HepG2 (cell line): ENCODE data around the gene HTRA2. TPM values are rescaled to one million over a fixed set of nuclear protein-coding genes. Genes with fewer than 3 reads are reported as not detected.

Experiments used
- ATAC-seq: fragments of 200-7000 bp; cut with Tn5 transposase; 3 replicates; pipeline ENCODE4 v1.9.1; 2020; ENCODE audit warnings: mild to moderate bottlenecking, moderate library complexity
- BruUV-seq: library from RNA; stranded (reverse); fragments of 400-500 nt; replicated peaks from 2 replicates; lab custom pipeline; 2021; lab: Mats Ljungman, UMichigan
- CTCF ChIA-PET: fragments of 300-600 bp; formaldehyde crosslinking; extraction: SDS; loops from one replicate; lab custom pipeline; 2021; ENCODE audit warnings: low total read pairs, inconsistent platforms, low intra/inter-chr PET ratio; lab: Yijun Ruan, JAX
- POLR2A ChIA-PET: fragments of 350-600 bp; sonication (Branson Sonifier 250); formaldehyde crosslinking; loops from one replicate; lab custom pipeline; 2020; ENCODE audit warnings: antibody characterized with exemption, inconsistent platforms; lab: Yijun Ruan, JAX
- DNase-seq: peaks from one replicate; pipeline ENCODE4 v3.0.0-alpha.2; 2015; ENCODE audit warnings: low spot score
- FAIRE-seq: peaks from 3 replicates; lab custom pipeline; 2011; peaks lifted over from hg19 to GRCh38; lab: Jason Lieb, UNC
- H2AFZ ChIP-seq: one replicate; pipeline ENCODE4 v1.6.1; 2011; ENCODE audit warnings: low read length, inconsistent platforms
- H3K27ac ChIP-seq: fragments of 300-600 bp; 3 replicates; pipeline ENCODE4 v1.8.0; 2011; ENCODE audit warnings: mixed run types, mild to moderate bottlenecking, mixed read lengths, low read length, inconsistent platforms; ENCODE audit not compliant: insufficient read depth; ENCODE audit errors: extremely low read length
- H3K27me3 ChIP-seq, 2 experiments: fragments of 200-600 bp in 1 of 2; 2 replicates in 1 of 2; 3 replicates in 1 of 2; pipeline versions ENCODE4 v1.6.0 to v1.8.0; 2011; ENCODE audit warnings: low read length in 2 of 2, mild to moderate bottlenecking in 2 of 2, moderate library complexity in 2 of 2, inconsistent platforms in 1 of 2; ENCODE audit not compliant: insufficient read depth in 2 of 2, control insufficient read depth in 1 of 2
- H3K36me3 ChIP-seq, 2 experiments: fragments of 200-600 bp in 1 of 2; replicated peaks in 1 of 2; 2 replicates in 1 of 2; 3 replicates in 1 of 2; pipeline versions ENCODE4 v1.5.1 to v1.8.0; 2011; ENCODE audit warnings: low read length in 2 of 2, inconsistent platforms in 1 of 2; ENCODE audit not compliant: insufficient read depth in 2 of 2, control insufficient read depth in 1 of 2
- H3K4me1 ChIP-seq: 2 replicates; pipeline ENCODE4 v1.5.1; 2012; ENCODE audit warnings: low read length, inconsistent platforms; ENCODE audit not compliant: insufficient read depth
- H3K4me2 ChIP-seq: 2 replicates; pipeline ENCODE4 v1.6.0; 2011; ENCODE audit warnings: low read depth, low read length, inconsistent platforms
- H3K4me3 ChIP-seq, 3 experiments: fragments of 200-600 bp in 1 of 3; sonication (generic), shearing (Covaris generic) in 1 of 3; replicated peaks in 1 of 3; 2 replicates each; pipeline ENCODE4 v1.5.1; 2011 to 2016; ENCODE audit warnings: low read length in 3 of 3, inconsistent platforms in 2 of 3, low read depth in 2 of 3, mild to moderate bottlenecking in 2 of 3, control low read depth in 1 of 3, mixed read lengths in 1 of 3; ENCODE audit not compliant: insufficient read depth in 1 of 3
- H3K79me2 ChIP-seq: one replicate; pipeline ENCODE4 v1.6.1; 2011; ENCODE audit warnings: low read length, inconsistent platforms; ENCODE audit not compliant: insufficient read depth
- H3K9ac ChIP-seq: 2 replicates; pipeline ENCODE4 v1.6.0; 2011; ENCODE audit warnings: mild to moderate bottlenecking, low read depth, low read length, inconsistent platforms; ENCODE audit not compliant: insufficient read depth
- H3K9me3 ChIP-seq: 2 replicates; pipeline ENCODE4 v1.5.1; 2012; ENCODE audit warnings: mild to moderate bottlenecking, low read length
- H4K20me1 ChIP-seq: 2 replicates; pipeline ENCODE4 v1.6.0; 2011; ENCODE audit warnings: inconsistent platforms, mild to moderate bottlenecking, low read length, moderate library complexity; ENCODE audit not compliant: insufficient read depth
- HCFC1 ChIP-seq: fragments of 150-350 bp; IDR thresholded peaks from 2 replicates; pipeline ENCODE4 v1.6.1; 2014; ENCODE audit warnings: low read depth, low read length
- NFYB ChIP-seq: sonication (generic); formaldehyde crosslinking; IDR thresholded peaks from 2 replicates; pipeline ENCODE4 v1.4.0; 2020; ENCODE audit warnings: missing genetic modification reagents
- POLR2A ChIP-seq, 2 experiments: IDR thresholded peaks; 2 replicates each; pipeline ENCODE4 v1.6.1; 2011; ENCODE audit warnings: low read depth in 2 of 2, low read length in 2 of 2, mild to moderate bottlenecking in 1 of 2, moderate library complexity in 1 of 2; ENCODE audit not compliant: insufficient read depth in 1 of 2
- POLR2AphosphoS5 ChIP-seq: IDR thresholded peaks from 2 replicates; pipeline ENCODE4 v1.6.1; 2012; ENCODE audit warnings: low read depth, low read length
- PRMT3 ChIP-seq: sonication (generic); formaldehyde crosslinking; IDR thresholded peaks from 2 replicates; pipeline ENCODE4 v1.8.1; 2022; ENCODE audit warnings: low read depth, mild to moderate bottlenecking, moderate library complexity, missing genetic modification reagents, borderline replicate concordance
- SIX1 ChIP-seq: sonication (generic); formaldehyde crosslinking; IDR thresholded peaks from 2 replicates; pipeline ENCODE4 v1.4.0; 2020; ENCODE audit warnings: missing genetic modification reagents, borderline replicate concordance
- ZBTB3 ChIP-seq: sonication (generic); formaldehyde crosslinking; IDR thresholded peaks from 2 replicates; pipeline ENCODE4 v1.4.0; 2020; ENCODE audit warnings: low read depth, mild to moderate bottlenecking, moderate library complexity, missing genetic modification reagents, borderline replicate concordance
- ZNF143 ChIP-seq: sonication (generic); formaldehyde crosslinking; IDR thresholded peaks from 2 replicates; pipeline ENCODE4 v1.4.0; 2020; ENCODE audit warnings: missing genetic modification reagents
- ZNF33B ChIP-seq: sonication (generic); formaldehyde crosslinking; IDR thresholded peaks from 2 replicates; pipeline ENCODE4 v1.5.1; 2020; ENCODE audit warnings: mild to moderate bottlenecking, missing genetic modification reagents
- ZNF556 ChIP-seq: sonication (generic); formaldehyde crosslinking; IDR thresholded peaks from 2 replicates; pipeline ENCODE4 v1.4.0; 2020; ENCODE audit warnings: mild to moderate bottlenecking, missing genetic modification reagents, borderline replicate concordance
- ZNF598 ChIP-seq: sonication (generic); formaldehyde crosslinking; IDR thresholded peaks from 2 replicates; pipeline ENCODE4 v1.5.1; 2020; ENCODE audit warnings: mild to moderate bottlenecking, missing genetic modification reagents, borderline replicate concordance
- ZSCAN21 ChIP-seq: sonication (generic); formaldehyde crosslinking; IDR thresholded peaks from 2 replicates; pipeline ENCODE4 v1.8.0; 2022; ENCODE audit warnings: mild to moderate bottlenecking, missing genetic modification reagents, moderate library complexity, borderline replicate concordance
- WGBS: methylation state at CpG from one replicate; pipeline ENCODE4 v1.1.6; 2017; ENCODE audit warnings: low lambda C conversion rate; 5-methylcytosine and 5-hydroxymethylcytosine counted together
- in situ Hi-C: cut with HindIII; loops from 2 replicates; pipeline ENCODE4 v1.10.0; 2017; ENCODE audit warnings: low pct_unique_long_range_greater_than_20kb; ENCODE audit not compliant: extremely low pct_ligation_motif_present
- intact Hi-C: fragments of 100-400 bp; cut with micrococcal nuclease; formaldehyde crosslinking; loops from one replicate; pipeline ENCODE4 v1.10.0; 2022; ENCODE audit not compliant: unreplicated experiment
- polyA plus RNA-seq, 8 experiments: library from polyadenylated mRNA; depleted of rRNA in 3 of 8; stranded (reverse) in 7 of 8; unstranded in 1 of 8; fragments of >200 nt; fragmentation: Illumina TruSeq in 4 of 8; extraction: Trizol in 4 of 8; gene quantifications; 2 replicates each; pipeline versions ENCODE4 v1.2.1 to v1.2.3, GENCODE V29; 2011 to 2016; ENCODE audit warnings: low read depth in 4 of 8, missing spikeins in 1 of 8, mixed read lengths in 1 of 8; ENCODE audit not compliant: insufficient read depth in 1 of 8
- total RNA-seq, 5 experiments: library from RNA; depleted of rRNA; stranded (reverse); fragments of >200 nt; fragmentation: Illumina TruSeq; extraction: Trizol; gene quantifications; 2 replicates each; pipeline ENCODE4 v1.2.3, GENCODE V29; 2016; ENCODE audit warnings: low read depth in 1 of 5
- TF ChIP-seq, protein P1 (sequence below): sonication (generic); formaldehyde crosslinking; IDR thresholded peaks from 2 replicates; pipeline ENCODE4 v1.4.0; 2020; ENCODE audit warnings: missing genetic modification reagents, borderline replicate concordance
- TF ChIP-seq, protein P2 (sequence below): sonication (generic); formaldehyde crosslinking; IDR thresholded peaks from 2 replicates; pipeline ENCODE4 v1.5.1; 2020; ENCODE audit warnings: mild to moderate bottlenecking, moderate library complexity, missing genetic modification reagents

HTRA2 gene
- total and polyA plus RNA-seq, 2 of the 13 experiments (the other 11 are each of a cell fraction or from before 2014, with no cell fraction given): 47.7 to 50.3 TPM

GRCh38 chr2:74533464-74533863 lies 3.7 kb downstream of the HTRA2 start:
- H4K20me1 ChIP-seq: no peaks in the 10 kb centered on the region
- peaks cover 4 to 23% of the 10 kb centered on the region in 2 experiments; a peak in 3 of 5 replicates for H3K27me3 ChIP-seq
- no peak overlapping the region for H3K27ac ChIP-seq
- no peak overlapping the region for H3K4me2 ChIP-seq
- no TSS peak for BruUV-seq
- H3K36me3 ChIP-seq: peaks cover 7 to 12% of the 10 kb centered on the region in 2 experiments; a peak in 3 of 5 replicates
- WGBS: 90% methylated on average over 4 of the region's 4 CpGs
- ATAC-seq (no peak), DNase-seq (no peak), FAIRE-seq (no peak)
- no peak overlapping the region for H2AFZ ChIP-seq
- no peak overlapping the region for H3K9ac ChIP-seq
- in situ Hi-C loops (no loop called here), intact Hi-C loops (no loop called here)
- H3K9me3 ChIP-seq: no peaks in the 10 kb centered on the region
- ChIA-PET POLR2A (interaction anchor here (3.0 to 5.9 kb wide), 2 partner anchors 32 to 51 kb away, joined by 17 to 76 read pairs; partner anchors contain the start of genes CCDC142, LBX2 and TTC31), CTCF (interaction anchor here (2.4 kb wide), 1 partner anchor 50 kb away, joined by 19 read pairs; the partner anchor contains the start of genes CCDC142 and TTC31)
- peaks cover 20% of the 10 kb centered on the region for H3K4me1 ChIP-seq
- no peak overlapping the region for H3K4me3 ChIP-seq
- TF ChIP-seq ZNF143 (CRISPR knock-in tag): no peak
- TF ChIP-seq, protein P1, sequence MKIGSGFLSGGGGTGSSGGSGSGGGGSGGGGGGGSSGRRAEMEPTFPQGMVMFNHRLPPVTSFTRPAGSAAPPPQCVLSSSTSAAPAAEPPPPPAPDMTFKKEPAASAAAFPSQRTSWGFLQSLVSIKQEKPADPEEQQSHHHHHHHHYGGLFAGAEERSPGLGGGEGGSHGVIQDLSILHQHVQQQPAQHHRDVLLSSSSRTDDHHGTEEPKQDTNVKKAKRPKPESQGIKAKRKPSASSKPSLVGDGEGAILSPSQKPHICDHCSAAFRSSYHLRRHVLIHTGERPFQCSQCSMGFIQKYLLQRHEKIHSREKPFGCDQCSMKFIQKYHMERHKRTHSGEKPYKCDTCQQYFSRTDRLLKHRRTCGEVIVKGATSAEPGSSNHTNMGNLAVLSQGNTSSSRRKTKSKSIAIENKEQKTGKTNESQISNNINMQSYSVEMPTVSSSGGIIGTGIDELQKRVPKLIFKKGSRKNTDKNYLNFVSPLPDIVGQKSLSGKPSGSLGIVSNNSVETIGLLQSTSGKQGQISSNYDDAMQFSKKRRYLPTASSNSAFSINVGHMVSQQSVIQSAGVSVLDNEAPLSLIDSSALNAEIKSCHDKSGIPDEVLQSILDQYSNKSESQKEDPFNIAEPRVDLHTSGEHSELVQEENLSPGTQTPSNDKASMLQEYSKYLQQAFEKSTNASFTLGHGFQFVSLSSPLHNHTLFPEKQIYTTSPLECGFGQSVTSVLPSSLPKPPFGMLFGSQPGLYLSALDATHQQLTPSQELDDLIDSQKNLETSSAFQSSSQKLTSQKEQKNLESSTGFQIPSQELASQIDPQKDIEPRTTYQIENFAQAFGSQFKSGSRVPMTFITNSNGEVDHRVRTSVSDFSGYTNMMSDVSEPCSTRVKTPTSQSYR (CRISPR knock-in tag): no peak
- no peak for TF ChIP-seq HCFC1
- TF ChIP-seq, protein P2, sequence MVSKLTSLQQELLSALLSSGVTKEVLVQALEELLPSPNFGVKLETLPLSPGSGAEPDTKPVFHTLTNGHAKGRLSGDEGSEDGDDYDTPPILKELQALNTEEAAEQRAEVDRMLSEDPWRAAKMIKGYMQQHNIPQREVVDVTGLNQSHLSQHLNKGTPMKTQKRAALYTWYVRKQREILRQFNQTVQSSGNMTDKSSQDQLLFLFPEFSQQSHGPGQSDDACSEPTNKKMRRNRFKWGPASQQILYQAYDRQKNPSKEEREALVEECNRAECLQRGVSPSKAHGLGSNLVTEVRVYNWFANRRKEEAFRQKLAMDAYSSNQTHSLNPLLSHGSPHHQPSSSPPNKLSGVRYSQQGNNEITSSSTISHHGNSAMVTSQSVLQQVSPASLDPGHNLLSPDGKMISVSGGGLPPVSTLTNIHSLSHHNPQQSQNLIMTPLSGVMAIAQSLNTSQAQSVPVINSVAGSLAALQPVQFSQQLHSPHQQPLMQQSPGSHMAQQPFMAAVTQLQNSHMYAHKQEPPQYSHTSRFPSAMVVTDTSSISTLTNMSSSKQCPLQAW: no peak
- TF ChIP-seq ZNF33B: no peak
- TF ChIP-seq ZNF598 (CRISPR knock-in tag): no peak
- TF ChIP-seq SIX1 (CRISPR knock-in tag): no peak
- peak; percentile 15; the same call in 1 of the 2 replicates for TF ChIP-seq POLR2AphosphoS5
- no peak for TF ChIP-seq NFYB (CRISPR knock-in tag)
- TF ChIP-seq ZNF556: no peak
- no peak for TF ChIP-seq ZSCAN21 (CRISPR knock-in tag)
- TF ChIP-seq POLR2A (IDR thresholded peaks at IDR 0.05; ENCODE audit: insufficient read depth in 1 of 2, low read depth in 2 of 2, low read length in 2 of 2): 0 out of 4 replicates have a peak, but pooled peaks of 1 of the 2 experiments have one; percentile 20
- no peak for TF ChIP-seq PRMT3 (CRISPR knock-in tag)
- no peak for TF ChIP-seq ZBTB3 (CRISPR knock-in tag)
- H3K79me2 ChIP-seq: peaks cover 15% of the 10 kb centered on the region
